Uterus (tissue), 2 donors: ENCODE measurements around the gene STUM.

ENCODE experiments used
- CTCF ChIP-seq, 4 experiments: fragments of 200-600 bp in 2 of 4; fragments of 450-650 bp in 2 of 4; sonication (generic) in 2 of 4; IDR thresholded peaks; one replicate each; pipeline ENCODE4 v1.5.1; 2016 to 2019; ENCODE audit warnings: antibody characterized with exemption in 4 of 4, mild to moderate bottlenecking in 2 of 4, moderate library complexity in 1 of 4
- POLR2A ChIP-seq, 2 donors: fragments of 450-650 bp; IDR thresholded peaks; one replicate each; pipeline ENCODE4 v1.6.1; 2016; ENCODE audit warnings: antibody characterized with exemption in 2 of 2, mild to moderate bottlenecking in 1 of 2, moderate library complexity in 1 of 2

- TF ChIP-seq CTCF (IDR thresholded peaks at IDR 0.05) (no peak), POLR2A (IDR thresholded peaks at IDR 0.05) (no peak)
Measured at GRCh38 chr1:226625832-226626576, 77.4 kb downstream of the STUM start.
